PC-9 (cell line): ENCODE measurements around the gene GNG5. TPM values are rescaled to one million over a fixed set of nuclear protein-coding genes. Genes with fewer than 3 reads are reported as not detected.

Experiments
- BruUV-seq: library from RNA; stranded (reverse); fragments of 400-500 nt; replicated peaks from 2 replicates; lab custom pipeline; 2021; lab: Mats Ljungman, UMichigan
- CTCF ChIA-PET: fragments of 300-600 bp; sonication (Branson Sonifier 250); formaldehyde crosslinking; loops from one replicate; lab custom pipeline; 2022; ENCODE audit warnings: antibody characterized with exemption; lab: Charles Lee
- POLR2A ChIA-PET: fragments of 300-600 bp; sonication (Branson Sonifier 250); formaldehyde crosslinking; loops from one replicate; lab custom pipeline; 2022; ENCODE audit warnings: antibody characterized with exemption; ENCODE audit not compliant: unreplicated experiment; lab: Charles Lee
- DNase-seq, 2 experiments: peaks; one replicate each; pipeline versions ENCODE4 v3.0.0 to v3.0.0-alpha.2; 2015 to 2022; ENCODE audit warnings: mixed read lengths in 1 of 2
- H2AFZ ChIP-seq: fragments of 200-600 bp; sonication (generic); 2 replicates; pipeline ENCODE4 v1.8.1; 2017; ENCODE audit warnings: antibody characterized with exemption
- H3F3A ChIP-seq: fragments of 200-600 bp; sonication (generic); 2 replicates; pipeline ENCODE4 v1.8.1; 2017; ENCODE audit warnings: antibody characterized with exemption, mild to moderate bottlenecking, low read depth; ENCODE audit not compliant: insufficient read depth
- H3K27ac ChIP-seq: fragments of 200-600 bp; sonication (generic); 2 replicates; pipeline ENCODE4 v1.6.1; 2016; ENCODE audit warnings: mixed run types
- H3K27me3 ChIP-seq: fragments of 200-600 bp; sonication (generic); 2 replicates; pipeline ENCODE4 v1.6.1; 2016; ENCODE audit warnings: low read depth, mixed run types; ENCODE audit not compliant: insufficient read depth
- H3K36me3 ChIP-seq: fragments of 200-600 bp; sonication (generic); 2 replicates; pipeline ENCODE4 v1.6.1; 2016; ENCODE audit warnings: low read depth, mixed run types
- H3K4me1 ChIP-seq: fragments of 200-600 bp; sonication (generic); replicated peaks from 2 replicates; pipeline ENCODE4 v1.6.1; 2016; ENCODE audit warnings: mixed run types; ENCODE audit not compliant: insufficient read depth
- H3K4me2 ChIP-seq: fragments of 200-600 bp; sonication (generic); 2 replicates; pipeline ENCODE4 v1.6.1; 2017; ENCODE audit warnings: mixed run types
- H3K4me3 ChIP-seq: fragments of 200-600 bp; sonication (generic); 2 replicates; pipeline ENCODE4 v1.6.1; 2016; ENCODE audit warnings: mixed run types
- H3K79me2 ChIP-seq: fragments of 200-600 bp; sonication (generic); 2 replicates; pipeline ENCODE4 v1.6.1; 2017; ENCODE audit warnings: low read depth, mixed run types
- H3K9me2 ChIP-seq: fragments of 200-600 bp; sonication (generic); 2 replicates; pipeline ENCODE4 v1.8.1; 2017; ENCODE audit warnings: mild to moderate bottlenecking; ENCODE audit not compliant: insufficient read depth
- H3K9me3 ChIP-seq: fragments of 200-600 bp; sonication (generic); 2 replicates; pipeline ENCODE4 v1.8.1; 2016; ENCODE audit warnings: low read depth; ENCODE audit not compliant: insufficient read depth
- H4K20me1 ChIP-seq: fragments of 200-600 bp; sonication (generic); 2 replicates; pipeline ENCODE4 v1.8.1; 2017; ENCODE audit not compliant: insufficient read depth
- EZH2 ChIP-seq: fragments of 200-600 bp; sonication (generic); IDR thresholded peaks from 2 replicates; pipeline ENCODE4 v1.8.0; 2017; ENCODE audit warnings: antibody characterized with exemption, low read depth
- intact Hi-C: fragments of 100-400 bp; cut with micrococcal nuclease; formaldehyde crosslinking; loops from one replicate; pipeline ENCODE4 v1.10.0; 2022; ENCODE audit not compliant: unreplicated experiment
- total RNA-seq: library from RNA; stranded (reverse); gene quantifications from 2 replicates; pipeline ENCODE4 v1.2.3, GENCODE V29; 2021
- TF ChIP-seq, protein P1 (sequence below): fragments of 200-600 bp; sonication (generic); conservative IDR thresholded peaks from 2 replicates; pipeline ENCODE4 v1.6.1; 2017; ENCODE audit warnings: mixed run types, antibody characterized with exemption, mild to moderate bottlenecking, moderate library complexity

Gene GNG5
- total RNA-seq, 1 experiment from 2014 or later: 98.8 TPM

DNA sequence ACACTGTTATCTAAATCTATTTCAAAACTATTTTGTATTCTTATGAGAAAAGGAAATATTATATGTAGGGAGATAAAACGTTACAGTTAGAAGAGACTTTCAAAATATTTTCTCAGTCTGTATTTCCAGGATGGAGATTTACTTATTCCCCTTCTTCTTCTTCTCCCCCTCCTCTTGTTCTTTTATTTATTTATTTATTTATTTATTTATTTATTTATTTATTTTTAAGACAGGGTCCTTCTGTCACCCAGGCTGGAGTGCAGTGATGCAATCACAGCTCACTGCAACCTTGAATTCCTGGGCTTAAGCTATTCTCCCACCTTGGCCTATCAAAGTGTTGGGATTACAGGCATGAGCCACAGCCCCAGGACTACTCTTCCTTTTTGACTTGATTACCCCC is 30.2 kb downstream of the GNG5 start:
- intact Hi-C loops: no loop called here
- Histone ChIP-seq H3K27me3 (no peaks in the 10 kb centered on the region), H3K4me3 (no peak overlapping the region), H3K9me2 (no peaks in the 10 kb centered on the region), H3K27ac (no peak overlapping the region), H4K20me1 (peaks cover 8% of the 10 kb centered on the region; the same call in 1 of the 2 replicates), H3K4me1 (peaks cover 17% of the 10 kb centered on the region), H3F3A (no peaks in the 10 kb centered on the region), H2AFZ (no peak overlapping the region), H3K79me2 (peaks cover 19% of the 10 kb centered on the region), H3K36me3 (peaks cover 2% of the 10 kb centered on the region; the same call in 1 of the 2 replicates), H3K9me3 (peaks cover 4% of the 10 kb centered on the region), H3K4me2 (no peak overlapping the region)
- ChIA-PET CTCF (no interaction called here), POLR2A (no interaction called here)
- BruUV-seq: no TSS peak
- DNase-seq: no peak
- TF ChIP-seq, protein P1, sequence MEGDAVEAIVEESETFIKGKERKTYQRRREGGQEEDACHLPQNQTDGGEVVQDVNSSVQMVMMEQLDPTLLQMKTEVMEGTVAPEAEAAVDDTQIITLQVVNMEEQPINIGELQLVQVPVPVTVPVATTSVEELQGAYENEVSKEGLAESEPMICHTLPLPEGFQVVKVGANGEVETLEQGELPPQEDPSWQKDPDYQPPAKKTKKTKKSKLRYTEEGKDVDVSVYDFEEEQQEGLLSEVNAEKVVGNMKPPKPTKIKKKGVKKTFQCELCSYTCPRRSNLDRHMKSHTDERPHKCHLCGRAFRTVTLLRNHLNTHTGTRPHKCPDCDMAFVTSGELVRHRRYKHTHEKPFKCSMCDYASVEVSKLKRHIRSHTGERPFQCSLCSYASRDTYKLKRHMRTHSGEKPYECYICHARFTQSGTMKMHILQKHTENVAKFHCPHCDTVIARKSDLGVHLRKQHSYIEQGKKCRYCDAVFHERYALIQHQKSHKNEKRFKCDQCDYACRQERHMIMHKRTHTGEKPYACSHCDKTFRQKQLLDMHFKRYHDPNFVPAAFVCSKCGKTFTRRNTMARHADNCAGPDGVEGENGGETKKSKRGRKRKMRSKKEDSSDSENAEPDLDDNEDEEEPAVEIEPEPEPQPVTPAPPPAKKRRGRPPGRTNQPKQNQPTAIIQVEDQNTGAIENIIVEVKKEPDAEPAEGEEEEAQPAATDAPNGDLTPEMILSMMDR: no peak
- TF ChIP-seq EZH2: no peak

DNA sequence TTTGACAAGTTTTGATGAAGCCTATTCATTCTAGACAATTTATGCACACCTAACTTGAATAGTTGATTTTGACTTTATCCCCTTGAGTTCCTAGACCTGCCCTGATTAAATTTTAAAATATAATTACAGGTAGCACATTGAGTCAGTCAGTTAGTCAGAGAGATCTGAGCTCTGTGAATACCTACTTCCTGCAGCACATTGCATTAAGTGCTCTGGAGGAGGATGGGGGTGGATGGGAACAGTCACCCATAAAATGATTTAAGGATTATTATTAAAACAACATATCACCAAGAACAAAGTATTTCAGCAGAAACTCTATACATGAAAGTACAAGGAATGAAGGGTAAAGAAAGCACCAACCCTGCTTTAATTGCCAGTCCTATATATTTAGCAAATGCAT is 39.1 kb downstream of the GNG5 start:
- CTCF ChIA-PET: no interaction called here
- Histone ChIP-seq H3F3A (no peaks in the 10 kb centered on the region), H3K4me1 (no peaks in the 10 kb centered on the region), H3K4me2 (no peak overlapping the region), H3K9me3 (no peaks in the 10 kb centered on the region), H4K20me1 (no peaks in the 10 kb centered on the region), H3K36me3 (no peaks in the 10 kb centered on the region), H3K27me3 (no peaks in the 10 kb centered on the region), H2AFZ (no peak overlapping the region), H3K79me2 (no peaks in the 10 kb centered on the region), H3K27ac (no peak overlapping the region), H3K4me3 (no peak overlapping the region), H3K9me2 (no peaks in the 10 kb centered on the region)
- no peak for DNase-seq
- BruUV-seq: no TSS peak
- intact Hi-C loops: no loop called here
- TF ChIP-seq, protein P1: no peak
- TF ChIP-seq EZH2: no peak
- POLR2A ChIA-PET: no interaction called here

DNA sequence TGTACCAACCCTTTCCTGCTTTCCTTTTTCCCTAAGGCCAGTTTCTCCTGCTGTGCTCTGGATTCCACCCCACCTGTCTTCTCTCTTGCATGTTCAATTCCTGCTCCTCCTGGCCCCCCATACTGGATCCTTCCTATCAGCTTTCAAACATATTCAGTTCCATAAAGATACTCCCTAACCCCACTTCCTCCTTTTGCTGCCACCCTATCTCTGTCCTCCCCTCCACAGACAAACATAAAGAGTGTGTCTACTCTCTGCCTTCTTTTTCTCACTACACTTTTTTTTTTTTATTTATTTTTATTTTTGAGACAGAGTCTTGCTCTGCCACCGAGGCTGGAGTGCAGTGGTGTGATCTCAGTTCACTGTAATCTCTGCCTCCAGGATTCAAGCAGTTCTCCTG is 44.3 kb downstream of the GNG5 start:
- POLR2A ChIA-PET: no interaction called here
- Histone ChIP-seq H3K4me1 (peaks cover 7% of the 10 kb centered on the region; the same call in 1 of the 2 replicates), H3K9me2 (no peaks in the 10 kb centered on the region), H4K20me1 (no peaks in the 10 kb centered on the region), H3K36me3 (no peaks in the 10 kb centered on the region), H3K4me2 (no peak overlapping the region), H3F3A (no peaks in the 10 kb centered on the region; the same call in 1 of the 2 replicates), H2AFZ (no peak overlapping the region), H3K27ac (no peak overlapping the region), H3K9me3 (no peaks in the 10 kb centered on the region), H3K27me3 (no peaks in the 10 kb centered on the region), H3K4me3 (no peak overlapping the region), H3K79me2 (no peaks in the 10 kb centered on the region)
- CTCF ChIA-PET: interaction anchor here (0.6 kb wide), 1 partner anchor 556 kb away, joined by 3 read pairs; no protein-coding TSS in a partner anchor
- TF ChIP-seq, protein P1: no peak
- TF ChIP-seq EZH2: no peak
- no peak for DNase-seq
- BruUV-seq: no TSS peak
- intact Hi-C loops: no loop called here
